ENCODE data around the gene AKT1. TPM values are rescaled to one million over a fixed set of nuclear protein-coding genes. Genes with fewer than 3 reads are reported as not detected.
A peak's percentile ranks its signal among the peaks of the same experiment; 100 is the strongest.
"Not testable (repeated sequence)": the region's sequence is repeated elsewhere in the genome, so short reads cannot be mapped to it uniquely, and the experiment has no call there.

The AKT1 gene
- total and polyA plus RNA-seq, 2 experiments from 2014 or later: 16.9 to 164 TPM

GRCh38 chr14:104816616-104816884, 21.0 kb upstream of the AKT1 start:
- Histone ChIP-seq H3K9ac (peak overlapping the region; percentile 89), H3F3A (ENCODE audit: insufficient read depth) (no peaks in the 10 kb centered on the region; the same call in 1 of the 2 replicates), H3K27me3 (replicated peaks; ENCODE audit: insufficient read depth) (no peaks in the 10 kb centered on the region), H3K9me2 (ENCODE audit: insufficient read depth) (no peaks in the 10 kb centered on the region), H3K4me2 (ENCODE audit: unreplicated experiment) (peak overlapping the region; percentile 92), H2AFZ (peak overlapping the region; percentile 83), H3K9me3 (ENCODE audit: low read depth) (no peaks in the 10 kb centered on the region), H3K4me3 (peak overlapping the region; percentile 85), H4K20me1 (ENCODE audit: insufficient read depth) (no peaks in the 10 kb centered on the region), H3K4me1 (ENCODE audit: insufficient read depth) (peaks cover 4% of the 10 kb centered on the region; the same call in 1 of the 2 replicates), H3K27ac (peak overlapping the region; percentile 79), H3K79me2 (ENCODE audit: insufficient read depth) (peaks cover 26% of the 10 kb centered on the region), H3K36me3 (ENCODE audit: low read depth) (no peaks in the 10 kb centered on the region)
- in situ Hi-C loops (cut with MboI): no loop called here
- TF ChIP-seq EZH2 (IDR thresholded peaks at IDR 0.05; ENCODE audit: insufficient read depth, poor library complexity, severe bottlenecking) (no peak), EZH2phosphoT487 (IDR thresholded peaks at IDR 0.05; ENCODE audit: insufficient read depth, low read depth) (no peak)
- WGBS, 2 experiments (ENCODE audit: low coverage in 1 of 2, low lambda C conversion rate in 2 of 2, missing lambda C conversion rate in 2 of 2): 1% methylated on average over 8 of the region's 8 CpGs
- DNase-seq: no peak

DNA sequence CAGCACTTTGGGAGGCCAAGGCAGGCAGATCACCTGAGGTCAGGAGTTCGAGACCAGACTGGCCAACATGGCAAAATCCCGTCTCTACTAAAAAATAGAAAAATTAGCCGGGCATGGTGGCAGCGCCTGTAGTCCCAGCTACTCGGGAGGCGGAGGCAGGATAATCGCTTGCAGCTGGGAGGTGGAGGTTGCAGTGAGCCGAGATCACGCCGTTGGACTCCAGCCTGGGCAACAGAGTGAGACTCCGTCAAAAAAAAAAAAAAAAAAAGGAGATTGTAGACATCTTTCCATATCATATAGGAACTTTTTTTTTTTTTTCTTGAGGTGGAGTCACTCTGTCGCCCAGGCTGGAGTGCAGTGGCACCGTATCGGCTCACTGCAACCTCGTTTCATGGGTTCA, 19.2 kb upstream of the AKT1 start:
- Histone ChIP-seq H3K79me2 (ENCODE audit: insufficient read depth) (peaks cover 26% of the 10 kb centered on the region), H3K9ac (peak overlapping the region; percentile 89), H3K4me3 (peak overlapping the region; percentile 85), H3K4me2 (ENCODE audit: unreplicated experiment) (peak overlapping the region; percentile 72), H3K27ac (peak overlapping the region; percentile 79)
- H3K27me3 ChIP-seq (replicated peaks; ENCODE audit: insufficient read depth); H3K36me3 ChIP-seq (ENCODE audit: low read depth); H4K20me1 ChIP-seq (ENCODE audit: insufficient read depth); H3K9me3 ChIP-seq (ENCODE audit: low read depth); H3K9me2 ChIP-seq (ENCODE audit: insufficient read depth); H3K4me1 ChIP-seq (ENCODE audit: insufficient read depth); H3F3A ChIP-seq (ENCODE audit: insufficient read depth); in situ Hi-C loops (cut with MboI); H2AFZ ChIP-seq; DNase-seq: not testable (repeated sequence)
- whole genome bisulfite sequencing, 2 experiments (ENCODE audit: low coverage in 1 of 2, low lambda C conversion rate in 2 of 2, missing lambda C conversion rate in 2 of 2): 37 to 39% methylated on average over 14 to 15 of the region's 15 CpGs

DNA sequence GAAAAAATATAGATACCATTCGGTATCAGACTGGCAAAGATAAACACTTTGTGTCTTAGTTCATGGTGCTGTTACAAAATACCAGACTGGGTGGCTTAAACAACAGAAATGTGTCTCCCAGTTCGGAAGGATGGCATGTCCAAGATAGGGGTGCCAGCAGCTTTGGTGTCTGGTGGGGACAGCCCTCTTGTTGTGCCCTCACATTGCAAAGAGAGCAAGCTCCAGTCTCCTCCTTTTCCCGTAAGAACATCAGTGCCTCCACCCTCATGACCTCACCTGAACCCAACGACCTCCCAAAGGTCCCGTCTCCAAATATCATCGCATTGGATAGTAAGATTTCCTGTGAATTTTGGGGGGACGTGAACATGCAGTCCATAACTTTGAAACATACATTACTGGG, 17.7 kb upstream of the AKT1 start:
- Histone ChIP-seq H2AFZ (no peak overlapping the region), H3K27ac (no peak overlapping the region), H3K27me3 (replicated peaks; ENCODE audit: insufficient read depth) (no peaks in the 10 kb centered on the region), H3K36me3 (ENCODE audit: low read depth) (no peaks in the 10 kb centered on the region), H3K79me2 (ENCODE audit: insufficient read depth) (peaks cover 26% of the 10 kb centered on the region), H3K4me2 (ENCODE audit: unreplicated experiment) (no peak overlapping the region), H3K9me3 (ENCODE audit: low read depth) (no peaks in the 10 kb centered on the region), H4K20me1 (ENCODE audit: insufficient read depth) (no peaks in the 10 kb centered on the region), H3K9me2 (ENCODE audit: insufficient read depth) (no peaks in the 10 kb centered on the region), H3F3A (ENCODE audit: insufficient read depth) (no peaks in the 10 kb centered on the region), H3K9ac (no peak overlapping the region), H3K4me1 (ENCODE audit: insufficient read depth) (peaks cover 4% of the 10 kb centered on the region; the same call in 1 of the 2 replicates), H3K4me3 (no peak overlapping the region)
- no peak for DNase-seq
- no peak for TF ChIP-seq EZH2phosphoT487 (IDR thresholded peaks at IDR 0.05; ENCODE audit: insufficient read depth, low read depth)
- no peak for TF ChIP-seq EZH2 (IDR thresholded peaks at IDR 0.05; ENCODE audit: insufficient read depth, poor library complexity, severe bottlenecking)
- 56 to 59% methylated on average over 7 of the region's 7 CpGs for WGBS, 2 experiments (ENCODE audit: low coverage in 1 of 2, low lambda C conversion rate in 2 of 2, missing lambda C conversion rate in 2 of 2)
- in situ Hi-C loops (cut with MboI): no loop called here

- no peaks in the 10 kb centered on the region for H3K27me3 ChIP-seq (replicated peaks; ENCODE audit: insufficient read depth)
- H3K36me3 ChIP-seq (ENCODE audit: low read depth): no peaks in the 10 kb centered on the region
- H4K20me1 ChIP-seq (ENCODE audit: insufficient read depth): no peaks in the 10 kb centered on the region
- DNase-seq: no peak
- H3K79me2 ChIP-seq (ENCODE audit: insufficient read depth): peaks cover 12% of the 10 kb centered on the region; the same call in 1 of the 2 replicates
- no peak overlapping the region for H3K4me3 ChIP-seq
- WGBS, 2 experiments (ENCODE audit: low coverage in 1 of 2, low lambda C conversion rate in 2 of 2, missing lambda C conversion rate in 2 of 2): 87% methylated on average over 10 of the region's 11 CpGs
- no peak overlapping the region for H3K9ac ChIP-seq
- in situ Hi-C loops (cut with MboI): no loop called here
- H3F3A ChIP-seq (ENCODE audit: insufficient read depth): no peaks in the 10 kb centered on the region
- H3K9me3 ChIP-seq (ENCODE audit: low read depth): no peaks in the 10 kb centered on the region
- H3K4me2 ChIP-seq (ENCODE audit: unreplicated experiment): no peak overlapping the region
- H3K9me2 ChIP-seq (ENCODE audit: insufficient read depth): no peaks in the 10 kb centered on the region
- H3K27ac ChIP-seq: no peak overlapping the region
- H2AFZ ChIP-seq: no peak overlapping the region
- peaks cover 9% of the 10 kb centered on the region for H3K4me1 ChIP-seq (ENCODE audit: insufficient read depth)
- TF ChIP-seq EZH2phosphoT487 (IDR thresholded peaks at IDR 0.05; ENCODE audit: insufficient read depth, low read depth) (no peak), EZH2 (IDR thresholded peaks at IDR 0.05; ENCODE audit: insufficient read depth, poor library complexity, severe bottlenecking) (no peak)
Observed at GRCh38 chr14:104810316-104810715, 14.8 kb upstream of the AKT1 start.

DNA sequence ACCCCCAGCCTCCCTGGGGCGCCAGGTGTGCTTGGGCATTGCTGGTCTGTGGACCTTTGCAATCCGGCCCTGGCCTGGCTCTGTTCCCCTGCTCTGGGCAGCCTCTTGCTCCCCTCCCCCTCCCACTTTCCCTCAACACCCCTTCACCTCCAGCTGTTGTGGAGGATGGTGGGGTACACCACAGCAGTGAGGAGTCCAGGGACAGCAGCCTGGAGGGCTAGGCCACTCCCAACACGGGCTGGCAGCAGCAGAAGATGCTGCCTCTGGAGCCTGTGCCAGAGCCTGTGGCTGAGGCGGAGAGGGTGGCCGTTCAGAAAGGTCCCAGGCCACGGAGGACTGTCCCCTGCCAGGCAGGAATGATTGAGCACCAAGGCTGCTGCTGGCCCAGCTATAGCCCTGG, 12.9 kb upstream of the AKT1 start:
- no peaks in the 10 kb centered on the region for H3K9me2 ChIP-seq (ENCODE audit: insufficient read depth)
- TF ChIP-seq EZH2phosphoT487 (IDR thresholded peaks at IDR 0.05; ENCODE audit: insufficient read depth, low read depth) (no peak), EZH2 (IDR thresholded peaks at IDR 0.05; ENCODE audit: insufficient read depth, poor library complexity, severe bottlenecking) (no peak)
- no peak for DNase-seq
- H3K27ac ChIP-seq: no peak overlapping the region
- no peaks in the 10 kb centered on the region for H3K9me3 ChIP-seq (ENCODE audit: low read depth)
- H3K36me3 ChIP-seq (ENCODE audit: low read depth): no peaks in the 10 kb centered on the region
- no peak overlapping the region for H3K4me3 ChIP-seq
- peaks cover 4% of the 10 kb centered on the region; the same call in 1 of the 2 replicates for H3K4me1 ChIP-seq (ENCODE audit: insufficient read depth)
- 0 out of 2 replicates have a peak, but pooled peaks cover 3% of the 10 kb centered on the region for H3K79me2 ChIP-seq (ENCODE audit: insufficient read depth)
- no peaks in the 10 kb centered on the region for H3K27me3 ChIP-seq (replicated peaks; ENCODE audit: insufficient read depth)
- H3K9ac ChIP-seq: no peak overlapping the region
- WGBS, 2 experiments (ENCODE audit: low coverage in 1 of 2, low lambda C conversion rate in 2 of 2, missing lambda C conversion rate in 2 of 2): 82 to 83% methylated on average over 5 to 6 of the region's 6 CpGs
- no peak overlapping the region for H2AFZ ChIP-seq
- H4K20me1 ChIP-seq (ENCODE audit: insufficient read depth): no peaks in the 10 kb centered on the region
- no peaks in the 10 kb centered on the region for H3F3A ChIP-seq (ENCODE audit: insufficient read depth)
- in situ Hi-C loops (cut with MboI): no loop called here
- H3K4me2 ChIP-seq (ENCODE audit: unreplicated experiment): no peak overlapping the region
